Activated effector memory CD4-positive, alpha-beta T cell treated with anti-CD3 and anti-CD28 coated beads, Interleukin-2, amount 50 U/mL, for 16 hours (primary cell): ENCODE data around the gene SPI1.

Experiments used
- DNase-seq: peaks from one replicate; pipeline ENCODE4 v3.0.0-alpha.2; 2020

Gene SPI1

GRCh38 chr11:47356129-47356997, 22.0 kb downstream of the SPI1 start:
- DNase-seq = no peak

DNA sequence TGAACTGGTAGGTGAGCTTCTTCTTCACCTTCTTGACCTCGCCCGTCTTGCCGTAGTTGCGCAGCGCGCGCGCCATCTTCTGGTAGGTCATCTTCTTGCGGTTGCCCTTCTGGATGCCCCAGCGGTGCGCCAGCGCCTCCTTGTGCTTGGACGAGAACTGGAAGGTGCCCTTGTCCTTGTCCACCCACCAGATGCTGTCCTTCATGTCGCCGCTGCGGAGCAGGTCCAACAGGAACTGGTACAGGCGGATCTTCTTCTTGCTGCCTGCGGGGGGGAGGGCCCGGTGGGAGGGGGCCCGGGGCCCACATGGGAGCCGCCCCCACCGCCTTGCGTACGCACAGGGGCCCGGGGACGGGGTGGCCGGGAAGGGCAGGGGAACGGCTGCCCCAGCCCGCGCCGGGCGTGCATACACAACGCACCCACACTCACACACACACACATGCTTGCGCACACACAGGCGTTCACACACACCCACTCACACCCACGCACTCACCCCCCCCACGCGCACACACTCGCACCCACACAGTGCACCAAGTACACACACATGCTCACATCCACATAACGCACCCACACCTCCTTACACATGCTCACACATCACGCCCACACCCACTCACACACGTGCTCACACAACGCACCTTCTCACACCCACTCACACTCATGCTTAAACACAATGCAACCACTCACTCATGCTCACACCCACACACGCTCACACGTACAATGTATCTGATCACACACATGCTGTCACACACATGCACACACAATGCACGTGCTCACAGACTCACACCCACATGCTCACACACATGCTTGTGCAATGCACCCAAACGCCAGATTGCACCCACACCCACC, 22.8 kb downstream of the SPI1 start:
- no peak for DNase-seq

DNA sequence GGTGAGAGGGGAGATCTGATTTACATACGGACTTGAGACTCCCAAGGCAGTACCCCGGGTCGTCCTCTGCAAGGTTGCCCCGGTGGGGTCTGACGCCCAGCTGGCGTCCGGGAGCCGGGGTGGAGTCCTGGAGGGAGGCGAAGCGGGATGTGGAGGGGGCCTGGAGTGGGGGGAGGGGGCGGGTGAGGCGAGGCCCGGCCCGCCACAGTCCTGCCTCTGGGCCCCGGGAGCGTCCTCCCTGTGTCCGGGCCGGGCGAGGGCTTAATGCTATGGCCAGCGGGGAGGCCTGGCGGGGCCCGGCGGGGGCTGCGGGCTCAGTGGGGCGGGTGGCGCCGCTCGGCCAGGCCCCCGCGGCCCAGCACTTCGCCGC, 23.4 kb downstream of the SPI1 start:
- DNase-seq = no peak

- DNase-seq = no peak
Observed at GRCh38 chr11:47353978-47354774, 24.2 kb downstream of the SPI1 start.

GRCh38 chr11:47352556-47352955, 25.8 kb downstream of the SPI1 start, which contains the start of gene MYBPC3:
MYBPC3 (minus strand) TSS chr11:47352702; CDS start chr11:47352647, 55 bp downstream.
- no peak for DNase-seq

DNA sequence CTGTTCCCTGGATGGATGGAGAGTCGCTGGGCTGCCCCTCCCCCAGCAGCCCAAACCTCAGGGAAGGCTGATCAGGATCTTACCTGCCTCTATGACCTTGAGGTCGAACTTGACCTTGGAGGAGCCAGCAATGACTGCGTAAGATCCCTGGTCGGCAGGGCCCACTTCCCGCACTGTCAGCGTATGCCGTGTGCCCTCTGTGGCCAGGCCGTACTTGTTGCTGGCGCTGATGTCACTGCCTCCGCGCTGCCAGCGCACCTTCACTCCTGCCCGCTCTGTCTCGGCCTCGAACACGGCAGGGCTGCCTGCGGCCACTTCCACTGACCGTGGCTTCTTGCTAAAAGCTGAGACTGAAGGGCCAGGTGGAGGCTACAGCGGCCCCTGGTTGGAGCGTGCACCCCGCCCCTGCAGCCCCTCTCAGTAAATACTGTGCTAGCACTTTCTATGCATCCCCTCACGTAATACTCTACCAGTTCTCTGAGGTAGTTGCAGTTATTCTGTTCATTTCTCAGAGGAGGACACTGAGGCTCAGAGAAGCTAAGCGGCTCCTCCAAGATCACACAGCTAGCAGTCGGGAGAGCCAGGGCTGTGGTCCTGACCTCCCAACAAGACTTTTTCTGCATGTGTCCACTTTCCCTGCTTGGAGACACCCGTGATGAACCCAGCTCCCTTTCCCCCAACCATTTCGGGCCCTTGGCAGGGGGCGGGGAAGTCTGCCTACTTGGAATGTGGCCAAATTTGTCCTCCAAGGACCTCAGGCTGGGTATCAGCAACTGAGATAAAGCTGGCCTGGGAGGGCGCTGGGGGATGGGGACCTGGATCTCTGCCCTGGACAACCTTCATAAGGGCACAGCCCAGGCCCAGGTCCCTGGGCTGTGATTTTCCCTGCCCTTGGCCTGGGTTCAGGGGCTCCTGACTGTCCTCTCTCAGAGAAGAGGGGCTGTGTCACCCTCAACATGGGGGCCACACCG, 26.9 kb downstream of the SPI1 start:
- DNase-seq = no peak

- no peak for DNase-seq
Observed at GRCh38 chr11:47350315-47350714, 28.0 kb downstream of the SPI1 start.

GRCh38 chr11:47349521-47350095, 28.7 kb downstream of the SPI1 start:
- DNase-seq = no peak

DNA sequence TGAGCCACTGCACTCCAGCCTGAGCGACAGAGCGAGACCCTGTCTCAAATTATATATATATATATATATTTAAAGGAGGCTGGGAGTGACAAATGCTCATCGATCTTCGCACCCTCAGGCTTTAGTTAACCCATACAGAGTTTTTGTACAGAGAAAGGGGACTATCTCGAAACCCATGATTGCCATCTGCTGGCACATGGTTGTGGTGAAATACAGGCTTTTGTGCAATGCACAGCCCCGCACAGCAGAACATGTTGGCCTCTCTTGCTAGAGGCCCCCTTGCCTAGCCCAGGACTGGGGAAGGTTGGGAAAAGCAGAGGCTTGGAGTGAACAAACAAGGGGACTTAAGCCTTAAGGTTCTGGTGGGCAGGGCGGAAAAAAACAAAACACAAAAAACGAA, 29.5 kb downstream of the SPI1 start:
- DNase-seq = no peak

DNA sequence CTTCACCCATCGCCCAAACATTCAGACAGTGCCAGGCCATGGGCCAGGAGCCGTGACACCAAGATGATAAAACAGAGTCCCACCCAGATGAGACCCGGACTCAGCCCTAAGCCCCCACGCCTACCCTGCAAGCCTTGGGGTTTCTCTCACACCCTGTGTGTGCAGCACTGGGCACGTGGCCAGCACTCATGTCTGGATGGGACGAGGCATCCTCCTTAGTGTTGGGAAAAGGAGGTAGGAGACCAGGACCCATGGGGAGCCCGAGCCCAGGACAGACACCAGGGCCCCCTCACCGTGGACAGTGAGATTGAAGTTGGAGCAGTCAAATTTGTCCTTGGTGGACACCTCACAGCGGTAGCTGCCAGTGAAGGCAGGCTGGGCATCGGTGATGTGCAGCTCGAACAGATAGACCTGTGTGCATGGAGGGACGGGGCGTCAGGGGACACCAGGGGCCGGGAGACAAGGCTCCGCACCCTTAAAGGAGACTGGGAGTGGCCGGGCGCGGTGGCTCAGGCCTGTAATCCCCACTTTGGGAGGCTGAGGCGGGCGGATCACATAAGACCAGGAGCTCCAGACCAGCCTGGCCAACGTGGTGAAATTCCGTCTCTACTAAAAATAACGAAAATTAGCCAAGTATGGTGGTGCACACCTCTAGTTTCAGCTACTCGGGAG, 30.1 kb downstream of the SPI1 start:
- DNase-seq = no peak

GRCh38 chr11:47347137-47347536, 31.2 kb downstream of the SPI1 start:
- no peak for DNase-seq

- no peak for DNase-seq
Observed at GRCh38 chr11:47345890-47346563, 32.3 kb downstream of the SPI1 start.

GRCh38 chr11:47342854-47343253, 35.5 kb downstream of the SPI1 start:
- no peak for DNase-seq

GRCh38 chr11:47342036-47342803, 36.1 kb downstream of the SPI1 start:
- DNase-seq = no peak

DNA sequence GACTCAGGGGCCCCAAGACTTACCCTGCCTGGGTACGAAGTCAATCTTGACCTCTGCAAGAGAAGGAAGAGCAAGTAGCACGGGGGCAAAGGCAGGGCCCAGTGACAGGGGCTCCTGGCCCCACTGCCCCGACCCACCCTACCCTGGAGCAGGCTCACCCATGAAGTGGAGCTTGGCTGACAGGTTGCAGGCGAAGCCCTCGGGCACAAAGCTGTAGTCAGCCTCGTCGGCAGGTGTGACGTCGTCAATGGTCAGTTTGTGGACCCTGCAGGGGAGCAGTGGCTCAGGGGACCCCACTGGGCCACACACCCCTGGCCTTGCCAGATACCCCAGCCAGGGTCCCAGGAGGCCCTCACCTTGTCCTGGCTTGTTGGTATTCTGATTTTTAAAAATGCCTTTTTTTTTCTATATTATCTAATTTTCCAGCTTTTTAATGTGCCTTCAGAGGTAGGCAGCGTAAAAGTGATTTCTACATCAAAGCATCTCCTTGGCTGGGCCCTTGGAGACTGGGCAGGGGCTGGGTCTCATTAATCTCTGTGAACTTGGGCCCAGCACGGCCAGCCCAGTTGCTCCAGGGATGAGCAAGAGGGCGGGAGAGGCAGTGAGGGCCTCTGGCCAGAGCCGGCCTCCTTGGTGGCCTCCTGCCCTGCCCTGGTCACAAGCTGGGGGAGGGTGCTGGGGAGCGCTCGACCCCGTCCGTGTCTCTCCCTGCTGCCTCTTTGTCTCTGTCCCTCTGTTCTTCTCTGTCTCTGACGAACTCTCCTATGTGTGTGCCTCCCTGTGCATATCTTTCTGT, 37.2 kb downstream of the SPI1 start:
- no peak for DNase-seq

DNA sequence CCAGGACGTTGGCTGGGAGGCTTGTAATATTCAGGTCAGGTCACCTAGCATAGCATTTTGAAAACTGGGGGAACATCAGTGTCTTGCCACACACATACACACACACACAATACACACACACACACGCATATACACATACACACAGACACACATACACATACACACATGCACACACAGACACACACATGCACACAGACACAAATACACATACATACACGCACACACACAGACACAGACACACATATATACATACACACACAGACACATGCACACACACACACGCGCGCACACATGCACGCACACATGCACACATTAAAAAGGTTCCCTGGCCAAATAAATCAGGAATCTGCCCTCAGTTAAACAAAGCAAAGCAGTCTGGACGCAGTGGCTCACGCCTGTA, 38.3 kb downstream of the SPI1 start:
- no peak for DNase-seq

- no peak for DNase-seq
Observed at GRCh38 chr11:47338396-47339241, 39.7 kb downstream of the SPI1 start.
